ACC112 (cell line): Measurements from ENCODE around the gene SLC2A11.

Experiments used
- H2AFZ ChIP-seq: fragments of 200-600 bp; sonication (generic); one replicate; pipeline ENCODE4 v1.6.0; 2017; ENCODE audit warnings: antibody characterized with exemption, low read length; ENCODE audit not compliant: unreplicated experiment
- H3K27ac ChIP-seq: fragments of 200-600 bp; sonication (generic); 2 replicates; pipeline ENCODE4 v1.5.1; 2014; ENCODE audit warnings: low read depth, mild to moderate bottlenecking, antibody characterized with exemption, low read length, moderate library complexity
- H3K27me3 ChIP-seq: fragments of 200-600 bp; sonication (generic); 2 replicates; pipeline ENCODE4 v1.6.1; 2014; ENCODE audit warnings: mild to moderate bottlenecking, antibody characterized with exemption, low read length, moderate library complexity, mixed read lengths; ENCODE audit not compliant: insufficient read depth
- H3K36me3 ChIP-seq: fragments of 200-600 bp; sonication (generic); 2 replicates; pipeline ENCODE4 v1.6.1; 2016; ENCODE audit warnings: mild to moderate bottlenecking, antibody characterized with exemption, low read length, moderate library complexity, mixed read lengths; ENCODE audit not compliant: insufficient read depth
- H3K4me1 ChIP-seq: fragments of 200-600 bp; sonication (generic); one replicate; pipeline ENCODE4 v1.6.1; 2016; ENCODE audit warnings: low read length, mixed read lengths; ENCODE audit not compliant: insufficient read depth, unreplicated experiment, control insufficient read depth
- H3K4me3 ChIP-seq: fragments of 200-600 bp; sonication (generic); 2 replicates; pipeline ENCODE4 v1.5.1; 2014; ENCODE audit warnings: mild to moderate bottlenecking, low read depth, low read length
- H3K79me2 ChIP-seq: fragments of 200-600 bp; sonication (generic); one replicate; pipeline ENCODE4 v1.6.0; 2016; ENCODE audit warnings: low read length; ENCODE audit not compliant: control insufficient read depth, unreplicated experiment, insufficient read depth

The SLC2A11 gene

DNA sequence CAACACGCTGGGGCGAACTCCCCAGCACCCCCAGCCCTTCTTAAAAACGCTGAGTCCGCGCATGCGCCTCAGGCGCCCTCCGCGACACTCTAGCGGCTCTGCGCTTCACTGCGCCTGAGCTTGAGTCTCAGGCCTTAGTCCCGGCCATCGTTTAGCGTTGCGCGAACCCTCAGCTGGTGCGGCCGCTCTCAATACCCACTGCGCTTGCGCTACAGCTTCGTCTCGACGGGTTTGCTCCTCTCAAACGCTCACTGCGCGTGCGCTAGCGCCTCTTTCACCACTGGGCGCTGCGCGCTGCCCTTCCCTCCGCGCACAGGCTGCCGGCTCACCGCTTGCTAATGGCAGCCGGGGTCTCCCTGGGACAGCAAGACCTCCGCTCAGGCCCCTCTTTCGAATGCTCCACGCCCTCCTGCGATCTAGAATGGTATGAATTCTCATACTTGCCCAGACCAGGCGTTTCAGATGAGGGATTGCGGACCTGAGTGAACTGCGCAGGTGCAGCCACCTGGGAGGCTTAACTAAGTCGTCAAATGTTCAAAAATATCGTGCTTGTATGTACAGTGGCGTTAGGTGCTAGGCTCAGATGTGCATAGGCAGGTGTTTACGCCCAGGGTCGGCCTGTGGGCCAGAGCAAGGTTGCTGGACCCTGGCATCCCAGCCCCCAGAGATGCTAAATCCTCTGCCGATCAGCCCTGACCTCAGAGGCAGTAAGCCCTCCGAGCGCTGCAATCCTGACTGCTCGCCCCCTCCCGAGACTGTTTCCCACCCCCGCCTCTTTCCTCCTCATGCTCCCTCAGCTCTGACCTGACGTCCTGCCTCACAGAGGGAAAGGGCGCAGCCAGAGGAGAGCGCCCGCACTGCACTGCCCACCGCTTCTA is at the start of gene SLC2A11:
SLC2A11 (plus strand) TSS at position 270 of the 878 bp plus-strand sequence; CDS start at position 395, 125 bp downstream.
- H3K27ac ChIP-seq = peak within 1 kb of the TSS; percentile 13; the same call in 1 of the 2 replicates
- no peaks in the 10 kb centered on the region for H3K27me3 ChIP-seq
- H3K4me3 ChIP-seq = peak within 1 kb of the TSS; percentile 98

DNA sequence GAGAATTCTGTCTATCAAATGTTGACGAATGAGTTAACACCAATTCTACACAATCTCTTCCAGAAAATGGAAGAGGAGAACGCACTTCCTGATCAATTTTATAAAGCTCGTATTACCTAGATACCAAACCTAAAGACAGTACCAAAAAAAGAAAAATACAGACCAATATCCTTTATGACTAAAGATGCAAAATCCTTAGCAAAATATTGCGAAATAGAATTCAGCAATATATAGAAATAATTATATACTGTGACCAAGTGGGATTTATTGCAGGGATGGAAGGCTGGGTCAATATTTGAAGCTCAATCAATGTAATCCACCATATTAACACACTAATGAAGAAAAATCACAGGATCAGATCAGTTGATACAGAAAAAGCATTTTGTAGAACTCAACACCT is 45.3 kb upstream of the SLC2A11 start:
- Histone ChIP-seq H3K79me2 (no peaks in the 10 kb centered on the region), H3K27ac (no peak overlapping the region), H3K36me3 (no peaks in the 10 kb centered on the region), H3K4me1 (no peaks in the 10 kb centered on the region), H2AFZ (no peak overlapping the region), H3K4me3 (no peak overlapping the region), H3K27me3 (no peaks in the 10 kb centered on the region)

More for the DNA sequence above, at the start of gene SLC2A11:
- Histone ChIP-seq H2AFZ (peak within 1 kb of the TSS; percentile 96), H3K36me3 (no peaks in the 10 kb centered on the region), H3K4me1 (peaks cover 4% of the 10 kb centered on the region), H3K79me2 (no peaks in the 10 kb centered on the region)

GRCh38 chr22:23815541-23816155 is 42.0 kb upstream of the SLC2A11 start:
- no peak overlapping the region for H2AFZ ChIP-seq
- H3K79me2 ChIP-seq = no peaks in the 10 kb centered on the region
- no peaks in the 10 kb centered on the region for H3K27me3 ChIP-seq
- no peak overlapping the region for H3K4me3 ChIP-seq
- no peaks in the 10 kb centered on the region for H3K36me3 ChIP-seq
- H3K27ac ChIP-seq = no peak overlapping the region
- no peaks in the 10 kb centered on the region for H3K4me1 ChIP-seq

- H3K27me3 ChIP-seq = no peaks in the 10 kb centered on the region
- H2AFZ ChIP-seq = no peak overlapping the region
- H3K4me1 ChIP-seq = no peaks in the 10 kb centered on the region
- no peaks in the 10 kb centered on the region for H3K36me3 ChIP-seq
- no peaks in the 10 kb centered on the region for H3K79me2 ChIP-seq
- no peak overlapping the region for H3K27ac ChIP-seq
- H3K4me3 ChIP-seq = no peak overlapping the region
Observed at GRCh38 chr22:23816156-23816976, 41.3 kb upstream of the SLC2A11 start.

- Histone ChIP-seq H3K27ac (no peak overlapping the region), H3K79me2 (no peaks in the 10 kb centered on the region), H3K36me3 (no peaks in the 10 kb centered on the region), H3K4me1 (no peaks in the 10 kb centered on the region), H3K27me3 (no peaks in the 10 kb centered on the region), H2AFZ (no peak overlapping the region), H3K4me3 (no peak overlapping the region)
Observed at GRCh38 chr22:23817146-23817545, 40.5 kb upstream of the SLC2A11 start.

DNA sequence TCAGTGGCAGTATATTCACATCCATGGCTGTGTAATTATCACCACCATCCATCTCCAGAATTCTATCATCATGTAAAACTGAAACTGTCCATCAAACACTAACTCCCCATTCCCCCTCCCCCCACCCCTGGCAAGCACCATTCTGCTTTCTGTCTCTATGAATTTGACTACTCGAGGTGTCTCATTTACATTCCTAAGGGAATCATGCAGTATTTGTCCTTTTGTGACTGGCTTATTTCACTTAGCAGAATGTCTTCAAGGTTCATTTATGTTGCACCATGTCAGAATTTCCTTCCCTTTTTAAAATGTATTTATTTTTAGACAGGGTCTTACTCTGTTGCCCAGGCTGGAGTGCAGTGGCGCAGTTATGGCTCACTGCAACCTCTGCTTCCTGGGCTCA is 39.1 kb upstream of the SLC2A11 start:
- Histone ChIP-seq H3K79me2 (no peaks in the 10 kb centered on the region), H3K4me3 (no peak overlapping the region), H3K27ac (no peak overlapping the region), H3K4me1 (peaks cover 7% of the 10 kb centered on the region), H2AFZ (no peak overlapping the region), H3K27me3 (no peaks in the 10 kb centered on the region), H3K36me3 (no peaks in the 10 kb centered on the region)

GRCh38 chr22:23820748-23821211 is 36.9 kb upstream of the SLC2A11 start:
- Histone ChIP-seq H3K4me1 (peaks cover 11% of the 10 kb centered on the region), H3K27me3 (no peaks in the 10 kb centered on the region), H3K36me3 (no peaks in the 10 kb centered on the region), H3K27ac (no peak overlapping the region), H3K79me2 (no peaks in the 10 kb centered on the region), H2AFZ (no peak overlapping the region), H3K4me3 (no peak overlapping the region)

DNA sequence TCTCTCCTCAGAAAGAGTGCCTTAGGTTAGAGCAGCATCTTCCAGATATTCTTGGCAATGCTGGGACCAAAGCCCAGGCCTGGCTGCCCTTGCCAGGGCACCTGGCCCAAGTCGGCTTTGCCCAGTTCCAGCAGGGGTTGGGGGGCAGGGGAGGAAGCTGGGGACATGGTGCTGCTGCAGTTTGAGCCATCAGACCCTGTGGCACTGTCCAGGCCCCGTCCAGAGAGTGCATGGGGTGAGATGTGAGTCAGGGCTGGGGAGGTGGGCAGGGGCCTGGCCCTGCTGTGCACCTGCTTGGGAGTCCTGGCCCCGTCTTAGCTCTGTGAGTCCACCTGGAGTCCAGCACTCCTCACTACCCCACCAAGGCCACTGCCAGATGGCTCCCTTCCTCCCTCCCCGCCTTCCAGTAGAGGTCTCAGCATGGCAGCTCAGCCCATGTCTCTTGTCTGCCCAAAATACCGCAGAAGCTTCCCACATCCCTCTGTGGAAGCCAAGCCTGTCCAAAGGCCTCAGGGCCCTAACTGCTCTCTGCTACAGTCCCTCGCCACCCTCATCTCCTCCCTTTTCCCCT is 35.5 kb upstream of the SLC2A11 start:
- Histone ChIP-seq H3K27ac (no peak overlapping the region), H3K79me2 (no peaks in the 10 kb centered on the region), H2AFZ (no peak overlapping the region), H3K27me3 (no peaks in the 10 kb centered on the region), H3K36me3 (no peaks in the 10 kb centered on the region), H3K4me3 (no peak overlapping the region), H3K4me1 (peaks cover 14% of the 10 kb centered on the region)

DNA sequence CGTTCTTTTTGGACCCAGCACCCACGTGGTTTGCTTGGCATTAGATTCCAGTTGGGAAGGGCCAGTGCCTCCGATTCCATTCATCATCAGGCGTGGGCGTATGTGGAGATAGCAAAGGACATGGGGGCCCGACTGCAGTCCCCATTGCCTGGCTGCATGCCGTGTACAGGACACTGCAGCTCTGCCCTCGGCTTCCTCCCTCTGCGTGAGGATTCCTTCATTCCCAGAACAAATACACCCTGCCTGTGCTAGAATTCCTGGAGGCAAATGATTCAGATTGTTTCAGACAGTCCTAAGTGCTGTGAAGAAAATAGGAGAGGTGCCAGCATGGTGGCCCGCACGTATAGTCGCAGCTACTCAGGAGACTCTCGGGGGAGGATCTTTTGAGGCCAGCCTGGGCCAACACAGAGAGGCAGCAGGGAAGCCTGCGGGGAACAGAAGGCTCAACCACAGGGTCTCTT is 34.3 kb upstream of the SLC2A11 start:
- H3K27me3 ChIP-seq = no peaks in the 10 kb centered on the region
- H2AFZ ChIP-seq = no peak overlapping the region
- H3K4me1 ChIP-seq = peaks cover 14% of the 10 kb centered on the region
- peak overlapping the region; percentile 9; the same call in 1 of the 2 replicates for H3K27ac ChIP-seq
- no peaks in the 10 kb centered on the region for H3K36me3 ChIP-seq
- no peak overlapping the region for H3K4me3 ChIP-seq
- H3K79me2 ChIP-seq = no peaks in the 10 kb centered on the region
